ENCODE results near the gene TP53TG3D. TPM values are rescaled to one million over a fixed set of nuclear protein-coding genes. Genes with fewer than 3 reads are reported as not detected.
"Not testable (repeated sequence)": the region's sequence is repeated elsewhere in the genome, so short reads cannot be mapped to it uniquely, and the experiment has no call there.

The TP53TG3D gene
- total RNA-seq: 1.3 TPM
- long read RNA-seq: 0 reads

- intact Hi-C loops (cut with DNase I); H3K36me3 ChIP-seq; H3K4me3 ChIP-seq; ATAC-seq; H3K27me3 ChIP-seq; H3K27ac ChIP-seq; DNase-seq; H3K4me1 ChIP-seq; H3K9me3 ChIP-seq: not testable (repeated sequence)
Observed at GRCh38 chr16:32252986-32253385, at the start of gene TP53TG3D. Gene TP53TG3D, plus strand, starts transcription at chr16:32253286. Its CDS starts 68 bp downstream, at chr16:32253354.

- H3K27ac ChIP-seq; H3K27me3 ChIP-seq; ATAC-seq; intact Hi-C loops (cut with DNase I); H3K4me1 ChIP-seq; H3K9me3 ChIP-seq; H3K4me3 ChIP-seq; H3K36me3 ChIP-seq: not testable (repeated sequence)
- DNase-seq: peak; percentile 50
Observed at GRCh38 chr16:32253507-32253906, 421 bp downstream of the TP53TG3D start.

GRCh38 chr16:32261526-32261925 lies 8.4 kb downstream of the TP53TG3D start:
- DNase-seq: peak; percentile 48
- H3K27me3 ChIP-seq; H3K4me3 ChIP-seq; H3K4me1 ChIP-seq; H3K27ac ChIP-seq; ATAC-seq; H3K36me3 ChIP-seq; H3K9me3 ChIP-seq; intact Hi-C loops (cut with DNase I): not testable (repeated sequence)

- intact Hi-C loops (cut with DNase I); H3K4me1 ChIP-seq; H3K4me3 ChIP-seq; H3K27ac ChIP-seq; H3K36me3 ChIP-seq; H3K27me3 ChIP-seq; ATAC-seq; H3K9me3 ChIP-seq: not testable (repeated sequence)
- DNase-seq: peak; percentile 23
Observed at GRCh38 chr16:32263552-32263951, 10.5 kb downstream of the TP53TG3D start.

- DNase-seq; H3K27ac ChIP-seq; H3K4me3 ChIP-seq; H3K27me3 ChIP-seq; intact Hi-C loops (cut with DNase I); H3K36me3 ChIP-seq; H3K4me1 ChIP-seq; ATAC-seq; H3K9me3 ChIP-seq: not testable (repeated sequence)
Observed at GRCh38 chr16:32281910-32282309, 28.8 kb downstream of the TP53TG3D start.

- H3K27ac ChIP-seq; H3K36me3 ChIP-seq; intact Hi-C loops (cut with DNase I); H3K9me3 ChIP-seq; H3K27me3 ChIP-seq; ATAC-seq; H3K4me3 ChIP-seq; H3K4me1 ChIP-seq; DNase-seq: not testable (repeated sequence)
Observed at GRCh38 chr16:32283024-32283423, 29.9 kb downstream of the TP53TG3D start.

- H3K27me3 ChIP-seq; DNase-seq; H3K9me3 ChIP-seq; H3K4me3 ChIP-seq; H3K4me1 ChIP-seq; H3K36me3 ChIP-seq; intact Hi-C loops (cut with DNase I); ATAC-seq; H3K27ac ChIP-seq: not testable (repeated sequence)
Observed at GRCh38 chr16:32283917-32284495, 30.9 kb downstream of the TP53TG3D start.

GRCh38 chr16:32284800-32285796 lies 32.0 kb downstream of the TP53TG3D start:
- ATAC-seq; H3K27me3 ChIP-seq; H3K4me3 ChIP-seq; H3K9me3 ChIP-seq; H3K4me1 ChIP-seq; H3K27ac ChIP-seq; H3K36me3 ChIP-seq; intact Hi-C loops (cut with DNase I): not testable (repeated sequence)
- peak; percentile 60 for DNase-seq

- H3K27me3 ChIP-seq; H3K9me3 ChIP-seq; intact Hi-C loops (cut with DNase I); ATAC-seq; H3K4me3 ChIP-seq; H3K4me1 ChIP-seq; H3K27ac ChIP-seq; H3K36me3 ChIP-seq: not testable (repeated sequence)
- peak; percentile 30 for DNase-seq
Observed at GRCh38 chr16:32286193-32286592, 33.1 kb downstream of the TP53TG3D start.

GRCh38 chr16:32287743-32288142 lies 34.7 kb downstream of the TP53TG3D start:
- H3K4me1 ChIP-seq; H3K4me3 ChIP-seq; H3K9me3 ChIP-seq; intact Hi-C loops (cut with DNase I); H3K27me3 ChIP-seq; H3K27ac ChIP-seq; ATAC-seq; H3K36me3 ChIP-seq: not testable (repeated sequence)
- peak; percentile 19 for DNase-seq

- H3K27me3 ChIP-seq; H3K36me3 ChIP-seq; ATAC-seq; DNase-seq; H3K9me3 ChIP-seq; H3K27ac ChIP-seq; H3K4me1 ChIP-seq; H3K4me3 ChIP-seq; intact Hi-C loops (cut with DNase I): not testable (repeated sequence)
Observed at GRCh38 chr16:32289197-32289596, 36.1 kb downstream of the TP53TG3D start.

GRCh38 chr16:32302776-32303175 lies 49.7 kb downstream of the TP53TG3D start:
- ATAC-seq; intact Hi-C loops (cut with DNase I); H3K27me3 ChIP-seq; H3K36me3 ChIP-seq; H3K4me1 ChIP-seq; H3K27ac ChIP-seq; H3K9me3 ChIP-seq; DNase-seq; H3K4me3 ChIP-seq: not testable (repeated sequence)

Data from upper lobe of right lung (tissue), 1 donor.